Fibroblast of mammary gland (primary cell): Measurements from ENCODE around the gene SLC6A3.
A peak's percentile ranks its signal among the peaks of the same experiment; 100 is the strongest.
"Not testable (repeated sequence)": the region's sequence is repeated elsewhere in the genome, so short reads cannot be mapped to it uniquely, and the experiment has no call there.

Source experiments
- DNase-seq: peaks from one replicate; pipeline ENCODE4 v3.0.0-alpha.2; 2010; ENCODE audit warnings: low read depth
- H3K4me3 ChIP-seq: 2 replicates; pipeline ENCODE4 v1.5.1; 2011; ENCODE audit warnings: low read depth, mild to moderate bottlenecking, low read length, moderate library complexity; ENCODE audit not compliant: control insufficient read depth
- TF ChIP-seq, protein P1 (sequence below): conservative IDR thresholded peaks from 2 replicates; pipeline ENCODE4 v1.5.1; 2011; ENCODE audit warnings: low read depth, low read length, inconsistent platforms; ENCODE audit not compliant: control insufficient read depth, insufficient read depth

SLC6A3 gene

DNA sequence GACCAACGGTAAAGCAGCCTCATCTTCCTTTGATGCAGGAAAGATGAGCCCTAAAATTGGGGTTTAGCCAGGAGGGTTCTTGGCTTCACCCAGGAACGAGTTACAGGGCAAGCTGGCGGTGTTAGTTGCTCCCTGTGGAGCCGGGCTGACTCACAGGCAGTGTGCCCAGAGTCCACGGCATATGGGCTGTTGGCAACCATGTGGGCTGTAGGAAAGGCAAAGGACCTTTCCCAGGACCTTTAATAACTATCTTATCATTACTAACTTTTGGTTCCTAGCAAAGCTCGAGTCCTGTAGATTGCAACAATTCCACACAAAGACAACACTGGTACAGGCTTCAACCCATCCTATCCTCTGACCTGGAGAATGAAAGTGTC lies 70.6 kb downstream of the SLC6A3 start:
- DNase-seq: peak; percentile 67
- H3K4me3 ChIP-seq: no peak overlapping the region
- TF ChIP-seq, protein P1, sequence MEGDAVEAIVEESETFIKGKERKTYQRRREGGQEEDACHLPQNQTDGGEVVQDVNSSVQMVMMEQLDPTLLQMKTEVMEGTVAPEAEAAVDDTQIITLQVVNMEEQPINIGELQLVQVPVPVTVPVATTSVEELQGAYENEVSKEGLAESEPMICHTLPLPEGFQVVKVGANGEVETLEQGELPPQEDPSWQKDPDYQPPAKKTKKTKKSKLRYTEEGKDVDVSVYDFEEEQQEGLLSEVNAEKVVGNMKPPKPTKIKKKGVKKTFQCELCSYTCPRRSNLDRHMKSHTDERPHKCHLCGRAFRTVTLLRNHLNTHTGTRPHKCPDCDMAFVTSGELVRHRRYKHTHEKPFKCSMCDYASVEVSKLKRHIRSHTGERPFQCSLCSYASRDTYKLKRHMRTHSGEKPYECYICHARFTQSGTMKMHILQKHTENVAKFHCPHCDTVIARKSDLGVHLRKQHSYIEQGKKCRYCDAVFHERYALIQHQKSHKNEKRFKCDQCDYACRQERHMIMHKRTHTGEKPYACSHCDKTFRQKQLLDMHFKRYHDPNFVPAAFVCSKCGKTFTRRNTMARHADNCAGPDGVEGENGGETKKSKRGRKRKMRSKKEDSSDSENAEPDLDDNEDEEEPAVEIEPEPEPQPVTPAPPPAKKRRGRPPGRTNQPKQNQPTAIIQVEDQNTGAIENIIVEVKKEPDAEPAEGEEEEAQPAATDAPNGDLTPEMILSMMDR: no peak

DNA sequence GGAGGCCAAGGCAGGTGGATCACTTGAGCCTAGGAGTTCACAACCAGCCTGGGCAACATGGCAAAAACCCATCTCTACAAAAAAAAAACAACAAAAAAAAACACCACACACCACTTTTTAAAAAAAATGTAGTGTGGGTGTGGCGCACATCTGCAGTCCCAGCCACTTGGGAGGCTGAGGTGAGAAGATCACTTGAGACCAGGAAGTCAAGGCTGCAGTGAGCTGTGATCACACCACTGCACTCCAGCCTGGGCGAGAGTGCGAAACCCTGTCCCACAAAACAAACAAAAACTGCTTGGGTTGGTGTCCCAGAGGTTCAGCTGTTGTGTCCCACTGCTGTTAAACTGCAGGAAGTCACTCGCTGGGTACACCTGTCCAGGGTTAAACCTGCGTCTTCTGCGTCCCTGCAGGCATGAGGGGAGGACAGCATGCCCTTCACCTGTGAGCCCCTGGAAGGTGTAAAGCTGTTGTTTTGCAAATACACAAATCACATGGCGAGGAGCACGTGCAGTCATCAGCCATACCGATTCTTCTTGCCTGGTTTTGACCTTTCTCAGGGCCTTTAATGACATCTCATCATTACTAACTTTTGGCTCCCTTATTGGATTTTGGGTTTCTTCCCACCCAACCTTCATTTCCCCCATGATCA lies 71.1 kb downstream of the SLC6A3 start:
- no peak overlapping the region for H3K4me3 ChIP-seq
- TF ChIP-seq, protein P1: no peak
- DNase-seq: no peak

DNA sequence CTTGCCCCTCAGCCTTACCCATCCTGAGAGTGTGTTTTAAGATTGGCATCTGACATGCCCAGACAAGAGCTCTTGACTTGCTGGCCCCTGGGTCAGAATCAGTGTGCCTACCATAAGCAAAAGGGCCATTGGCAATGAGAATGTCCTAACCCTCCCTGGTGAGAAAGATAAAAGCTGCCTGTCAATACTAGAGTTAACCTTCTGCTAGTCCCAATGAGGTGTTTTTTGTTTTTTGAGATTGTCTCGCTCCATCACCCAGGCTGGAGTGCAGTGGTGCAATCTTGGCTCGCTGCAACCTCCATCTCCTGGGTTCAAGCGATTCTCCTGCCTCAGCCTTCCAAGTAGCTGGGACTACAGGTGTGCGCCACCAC lies 73.3 kb downstream of the SLC6A3 start:
- DNase-seq, H3K4me3 ChIP-seq: not testable (repeated sequence)

DNA sequence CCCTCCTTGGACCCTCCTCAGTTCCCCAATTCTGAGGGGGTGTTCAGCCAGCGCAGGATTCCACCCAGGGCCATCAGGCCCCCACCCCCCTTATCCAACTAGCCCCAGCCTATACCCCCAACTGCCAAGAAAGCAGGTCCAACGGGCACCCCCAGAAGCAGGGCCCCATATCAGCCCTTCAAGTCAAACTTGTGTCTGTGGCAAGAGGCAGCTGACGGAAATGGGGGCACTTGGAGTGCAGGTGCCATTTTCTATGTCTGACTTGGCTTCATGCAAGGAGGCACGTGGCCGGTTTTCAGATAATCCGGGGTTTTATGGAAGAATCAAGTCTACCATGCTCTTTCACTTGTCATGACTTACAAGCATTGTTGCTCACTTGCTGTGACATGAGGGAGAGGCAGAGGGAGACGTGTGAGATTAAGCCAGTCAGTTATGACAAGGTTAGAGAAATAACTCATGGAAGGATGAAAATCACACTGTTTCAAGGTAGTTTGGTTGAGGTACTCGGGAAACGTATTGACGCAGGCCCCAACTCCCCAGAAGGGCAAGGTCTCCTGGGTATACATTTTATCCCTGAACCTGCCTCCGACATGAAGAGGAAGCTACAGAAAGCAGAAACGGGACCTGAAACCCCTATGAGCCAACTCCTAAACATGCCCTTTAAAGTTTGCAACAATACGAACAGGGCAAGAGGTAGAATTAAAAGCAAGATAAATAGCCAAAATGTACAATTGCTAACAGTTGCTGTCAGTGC lies 73.8 kb downstream of the SLC6A3 start:
- H3K4me3 ChIP-seq: no peak overlapping the region
- DNase-seq: no peak
- TF ChIP-seq, protein P1: no peak

DNA sequence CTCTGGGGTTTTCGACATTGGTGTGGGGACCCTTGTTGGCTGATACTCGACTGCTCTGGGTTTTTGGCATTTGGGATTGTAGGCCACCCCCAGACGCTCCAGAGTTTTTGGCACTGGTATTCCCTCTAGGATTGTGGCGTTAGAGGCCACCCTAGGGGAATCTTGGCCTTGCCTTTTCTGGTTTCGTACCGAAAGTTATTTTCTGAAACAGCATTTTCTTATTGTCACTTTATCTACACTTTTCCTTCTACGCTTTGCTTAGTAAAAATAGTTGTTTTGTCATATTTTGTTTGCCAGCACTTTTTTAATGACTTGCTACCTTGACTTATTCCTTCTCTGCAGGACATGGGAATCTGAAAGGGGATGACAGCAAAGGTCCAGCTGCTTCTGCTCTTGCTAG lies 75.2 kb downstream of the SLC6A3 start:
- H3K4me3 ChIP-seq: no peak overlapping the region
- TF ChIP-seq, protein P1: no peak
- DNase-seq: no peak

DNA sequence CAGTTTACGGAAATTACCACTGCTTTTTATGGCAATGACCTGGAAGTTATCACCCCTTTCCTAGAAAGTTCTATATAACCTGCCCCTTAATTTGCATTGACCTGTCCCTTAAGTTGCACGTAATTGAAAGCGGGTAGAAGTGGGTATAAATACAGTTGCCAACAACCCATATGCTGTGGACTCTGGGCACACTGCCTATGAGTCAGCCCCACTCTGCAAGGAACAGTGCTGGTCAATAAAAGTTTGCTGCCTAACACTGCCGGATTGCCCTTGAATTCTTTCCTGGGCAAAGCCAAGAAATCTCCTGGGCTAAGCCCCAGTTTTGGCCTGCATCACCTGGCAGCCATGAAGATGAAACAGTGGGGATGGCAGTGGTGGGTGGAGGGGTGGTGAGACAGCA lies 76.5 kb downstream of the SLC6A3 start:
- no peak for DNase-seq
- no peak overlapping the region for H3K4me3 ChIP-seq
- TF ChIP-seq, protein P1: no peak

DNA sequence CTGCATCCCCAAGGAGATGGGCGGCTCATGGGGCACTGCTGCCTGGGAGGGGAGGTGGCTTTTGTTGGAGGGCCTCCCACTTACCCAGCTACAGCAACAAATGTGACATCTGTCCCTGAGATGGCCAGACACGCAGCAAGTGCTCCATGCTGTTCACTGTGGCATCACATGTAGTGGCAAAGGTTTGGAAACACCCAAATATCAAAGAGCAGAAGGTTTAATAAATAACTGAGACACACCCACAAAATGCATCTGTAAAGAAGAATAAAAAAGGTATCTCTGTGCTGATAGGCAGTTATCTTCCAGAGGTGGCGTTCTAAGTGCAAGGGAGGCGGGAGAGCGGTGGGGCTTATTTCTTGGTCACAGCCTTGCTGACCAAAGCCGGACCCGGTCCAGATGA lies 77.0 kb downstream of the SLC6A3 start:
- no peak overlapping the region for H3K4me3 ChIP-seq
- TF ChIP-seq, protein P1: no peak
- no peak for DNase-seq
